GM21825 (cell line): ENCODE measurements around the gene BANF2.
"Not testable (repeated sequence)": the region's sequence is repeated elsewhere in the genome, so short reads cannot be mapped to it uniquely, and the experiment has no call there.

Experiments used
- ATAC-seq: cut with Tn5 transposase; IDR thresholded peaks from one replicate; pipeline ENCODE4 v1.9.1; 2021; ENCODE audit warnings: mild to moderate bottlenecking, moderate library complexity; ENCODE audit not compliant: unreplicated experiment

Gene BANF2

DNA sequence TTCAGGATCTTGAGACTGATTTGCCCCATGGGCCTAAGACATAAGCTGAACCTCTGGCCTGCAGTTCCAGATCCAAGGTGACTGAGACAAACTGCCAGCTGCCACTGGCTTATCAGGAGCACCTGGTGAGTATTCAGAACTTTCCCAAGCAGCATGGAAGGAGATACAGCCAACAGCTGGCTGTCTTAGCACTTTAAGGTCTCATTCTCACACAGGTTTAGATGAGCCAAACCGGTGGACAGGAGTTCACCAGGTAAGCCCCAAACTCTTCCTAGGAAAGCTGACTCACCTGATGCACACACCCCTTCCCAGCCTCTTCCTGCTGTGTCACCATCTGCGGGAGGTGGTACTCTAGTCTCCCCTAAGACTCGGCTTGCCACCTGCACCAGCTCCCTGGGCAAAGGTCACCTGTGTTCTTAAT, at the start of gene BANF2:
TSS of gene BANF2 (plus strand) at position 36 of the 421 bp plus-strand sequence. CDS start 25,060 bp downstream, outside the sequence.
- ATAC-seq = no peak

DNA sequence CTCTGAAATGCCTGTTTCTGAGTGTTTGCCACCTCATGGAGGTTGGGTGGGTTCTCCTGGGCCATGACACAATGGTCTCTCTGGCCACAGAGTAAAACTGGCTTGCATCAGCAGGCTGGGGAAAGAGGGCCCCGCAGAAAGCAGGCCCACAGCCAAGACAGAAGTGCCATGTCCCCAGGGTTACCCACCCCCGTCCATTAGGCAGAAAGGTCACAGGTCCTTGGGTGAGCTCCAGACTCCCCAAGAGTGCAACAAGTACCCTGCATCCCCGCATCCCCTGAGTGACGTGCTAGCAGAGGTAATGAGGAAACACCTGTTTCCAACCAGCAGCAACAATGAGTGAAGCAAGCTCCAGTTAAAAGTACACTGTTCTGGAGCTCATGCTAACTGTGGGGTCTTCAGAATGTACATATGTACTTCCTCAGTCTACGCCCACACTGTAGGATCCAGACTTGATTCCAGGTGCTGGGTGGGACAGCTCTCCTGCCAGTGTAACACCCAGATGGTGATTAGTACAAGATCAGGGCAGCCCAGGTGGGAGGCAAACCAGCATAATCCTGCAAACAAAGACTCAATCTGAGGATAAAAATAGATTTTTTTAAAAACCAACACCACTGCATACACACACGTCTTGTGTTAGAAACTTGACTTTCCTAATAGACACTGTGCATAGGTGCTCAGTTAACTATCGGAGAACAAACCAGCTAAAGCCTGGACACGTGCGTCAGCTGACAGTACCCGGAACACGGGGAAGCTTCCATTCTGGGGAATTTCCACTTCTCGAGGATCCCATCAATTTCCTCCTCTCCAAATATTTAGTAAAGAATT, 49.3 kb upstream of the BANF2 start:
- no peak for ATAC-seq

DNA sequence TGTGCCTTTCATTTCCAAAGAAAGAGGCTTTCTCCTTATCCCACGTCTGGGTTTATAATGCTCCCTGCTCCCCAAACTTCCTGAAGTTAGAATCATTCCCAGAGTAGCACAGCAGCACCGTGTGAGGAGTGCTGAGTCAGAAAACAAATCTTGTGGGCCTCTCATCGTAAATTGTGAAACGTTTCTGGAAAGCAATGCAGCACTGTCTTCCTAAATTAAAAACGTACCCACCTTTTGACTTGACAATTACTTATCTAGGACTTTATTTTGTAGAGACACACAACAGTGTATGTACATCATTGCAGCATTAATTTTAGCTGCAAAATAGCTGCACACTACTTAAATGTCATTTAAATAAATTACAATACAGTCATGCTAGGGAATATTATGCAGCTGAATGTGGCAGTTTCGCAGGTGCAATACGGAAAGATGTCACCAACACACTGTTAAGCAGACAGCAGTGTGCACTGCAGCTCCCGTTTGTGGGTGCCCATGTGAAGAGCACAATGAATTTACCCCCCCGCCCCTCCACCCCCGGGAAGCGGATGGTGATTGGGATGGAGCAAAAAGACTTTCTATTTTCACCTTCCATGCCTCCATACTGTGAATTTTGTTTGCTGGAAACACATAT, 48.5 kb upstream of the BANF2 start:
- ATAC-seq = no peak

DNA sequence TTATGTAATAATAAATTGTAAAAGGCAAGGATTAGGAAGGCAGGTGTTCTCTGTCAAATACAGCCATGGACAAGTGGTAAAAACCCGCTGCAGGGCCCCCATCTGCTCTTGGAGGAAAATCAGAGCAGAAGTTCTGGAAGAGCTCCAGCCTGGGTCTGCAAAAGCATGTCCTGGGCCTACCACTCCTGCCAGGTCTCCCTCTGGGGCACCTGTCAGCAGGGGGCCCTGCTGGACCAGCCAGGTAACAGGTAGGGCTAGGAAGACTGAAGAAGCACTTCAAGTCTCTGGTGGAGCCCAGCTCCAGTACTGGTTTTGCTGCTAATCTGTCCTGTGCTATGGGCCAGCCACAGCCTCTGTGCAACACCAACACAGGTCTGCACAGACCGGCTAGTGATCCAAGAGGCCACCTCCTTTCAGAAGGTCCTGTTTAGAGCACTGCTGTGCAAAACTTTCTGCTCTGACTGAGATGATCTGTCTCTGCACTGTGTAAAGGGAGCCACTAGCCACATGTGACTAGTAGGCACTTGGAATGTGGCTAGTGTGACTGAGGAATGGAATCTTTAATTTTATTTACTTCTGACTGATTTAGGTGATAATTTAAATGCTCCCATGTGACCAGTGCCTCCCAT, 47.9 kb upstream of the BANF2 start:
- no peak for ATAC-seq

DNA sequence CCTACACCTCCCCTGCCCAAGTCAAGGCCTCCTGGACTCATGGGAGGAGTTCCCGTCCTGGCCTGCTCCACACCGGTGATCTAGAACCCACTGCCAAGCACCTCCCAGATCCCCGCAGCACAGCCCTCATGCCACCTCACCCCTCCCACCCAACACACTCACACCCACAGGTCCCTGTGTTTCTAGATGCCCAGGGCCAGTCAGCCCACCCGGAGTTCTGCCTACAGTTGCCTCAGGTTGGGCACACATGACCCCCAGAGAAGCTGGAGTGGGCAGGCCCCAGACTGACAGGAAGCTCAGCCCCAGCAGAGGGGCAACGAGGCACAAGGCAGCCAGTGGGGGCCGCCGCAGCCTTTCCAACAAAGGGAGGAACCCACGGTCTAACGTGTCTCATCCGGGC, 47.4 kb upstream of the BANF2 start:
- no peak for ATAC-seq

DNA sequence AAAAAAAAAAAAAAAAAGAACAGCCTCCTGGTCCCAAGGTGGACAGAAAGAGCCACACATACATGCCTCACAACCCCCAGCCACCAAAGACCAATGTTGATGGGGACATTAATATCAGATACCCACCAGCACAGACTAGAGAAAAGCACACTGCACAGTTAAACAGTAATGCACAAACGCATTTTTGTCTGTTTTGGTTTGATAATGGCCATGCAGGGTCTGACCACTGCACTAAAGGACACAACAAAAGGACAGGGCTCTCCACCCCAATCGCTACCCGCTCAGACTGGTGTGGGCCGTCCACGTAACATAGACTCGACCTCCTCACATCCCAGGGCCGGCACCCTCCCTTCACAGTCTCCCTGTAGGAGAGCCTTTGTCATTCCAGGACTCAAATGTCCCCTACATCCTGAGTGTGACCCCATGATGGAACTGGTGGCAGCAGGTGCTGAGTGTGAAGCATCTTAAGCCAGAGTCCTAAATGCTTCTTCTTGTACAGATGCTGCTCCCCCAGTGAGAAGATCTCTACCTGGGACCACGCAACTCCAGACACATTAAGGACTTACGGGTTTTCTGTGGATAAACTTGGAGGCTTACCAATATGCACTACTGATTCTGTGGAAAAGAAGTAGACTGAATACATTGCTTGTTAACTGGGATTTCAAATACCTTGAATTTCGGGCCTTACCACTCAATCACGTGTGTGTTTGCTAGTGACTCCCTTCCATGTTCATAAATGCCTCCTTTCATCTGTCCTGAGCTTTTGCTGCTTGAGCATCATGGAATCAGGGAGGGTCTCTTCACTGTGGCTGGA, 45.7 kb upstream of the BANF2 start:
- no peak for ATAC-seq

DNA sequence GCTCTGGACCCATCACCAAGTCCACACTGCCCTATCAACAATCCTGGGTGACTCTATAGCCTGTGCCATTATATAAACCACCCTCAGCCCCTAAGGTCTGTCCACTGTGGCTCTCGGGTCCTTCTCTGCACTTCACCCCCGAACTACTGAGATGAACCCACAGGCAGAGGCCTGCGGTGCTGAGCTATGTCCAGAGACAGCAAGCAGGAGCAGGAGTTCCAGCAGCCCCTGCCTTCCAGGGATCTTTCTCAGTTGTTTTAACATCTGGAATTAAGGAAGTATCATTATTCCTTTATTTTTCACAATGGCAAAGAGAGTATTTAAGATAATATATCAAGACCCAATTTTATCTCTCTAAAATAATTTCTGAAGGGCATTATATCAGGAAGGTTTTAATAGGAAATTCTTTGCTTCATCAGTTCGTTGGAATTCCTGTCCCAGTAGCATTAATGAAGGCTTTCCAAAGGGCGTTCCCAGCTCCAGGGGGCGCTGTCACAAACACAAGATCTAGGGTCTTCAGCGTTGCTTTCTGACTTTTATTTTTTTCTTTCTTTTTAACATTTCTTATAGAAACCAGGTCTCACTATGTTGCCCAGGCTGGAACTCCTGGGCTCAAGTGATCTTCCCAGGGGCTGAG, 45.0 kb upstream of the BANF2 start:
- ATAC-seq = no peak

DNA sequence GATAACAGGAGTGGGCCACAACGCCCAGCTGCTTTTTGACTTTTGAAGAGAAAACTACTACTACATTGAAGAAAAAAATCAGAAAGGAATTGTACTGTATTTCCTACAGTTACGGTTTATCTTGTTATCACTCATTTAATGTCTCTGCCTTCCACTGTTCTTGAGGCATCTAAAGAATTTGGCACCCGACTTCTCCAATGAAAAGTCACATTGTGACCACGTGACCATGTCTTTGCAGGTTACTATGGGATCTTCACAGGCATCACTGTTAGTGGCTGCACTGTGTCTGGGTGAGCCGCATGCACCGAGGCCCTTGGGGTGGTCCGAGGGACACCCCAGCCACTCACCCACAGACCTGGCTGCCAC, 44.5 kb upstream of the BANF2 start:
- ATAC-seq = no peak

DNA sequence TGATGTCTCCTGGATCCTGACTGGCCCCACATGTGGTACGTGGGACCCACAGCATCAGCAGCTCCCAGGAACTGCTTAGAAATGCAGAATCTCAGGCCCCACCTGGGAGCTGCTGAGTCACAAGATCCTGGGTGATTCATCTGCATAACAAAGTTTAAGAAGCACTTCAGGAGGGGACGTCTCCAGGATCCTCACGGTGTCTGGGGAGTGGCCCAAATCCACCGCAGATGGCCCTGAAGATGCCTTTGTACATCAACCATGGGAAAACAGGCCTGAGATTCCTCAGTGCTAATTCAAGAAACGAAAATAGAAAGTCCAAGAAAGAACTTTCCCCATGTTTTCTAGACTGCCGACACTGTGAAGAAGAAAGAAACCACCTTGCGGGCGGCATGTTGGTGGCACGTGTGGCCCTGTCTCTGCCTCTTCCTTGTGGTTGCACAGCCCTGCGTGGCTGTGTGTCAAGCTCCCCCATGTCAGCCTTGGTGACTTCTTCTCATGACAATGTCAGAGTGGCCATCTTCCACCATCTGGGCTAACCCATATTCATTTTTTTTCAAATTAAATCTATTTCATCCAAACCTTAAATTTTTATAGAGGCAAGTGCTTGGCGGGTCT, 43.8 kb upstream of the BANF2 start:
- ATAC-seq = no peak

DNA sequence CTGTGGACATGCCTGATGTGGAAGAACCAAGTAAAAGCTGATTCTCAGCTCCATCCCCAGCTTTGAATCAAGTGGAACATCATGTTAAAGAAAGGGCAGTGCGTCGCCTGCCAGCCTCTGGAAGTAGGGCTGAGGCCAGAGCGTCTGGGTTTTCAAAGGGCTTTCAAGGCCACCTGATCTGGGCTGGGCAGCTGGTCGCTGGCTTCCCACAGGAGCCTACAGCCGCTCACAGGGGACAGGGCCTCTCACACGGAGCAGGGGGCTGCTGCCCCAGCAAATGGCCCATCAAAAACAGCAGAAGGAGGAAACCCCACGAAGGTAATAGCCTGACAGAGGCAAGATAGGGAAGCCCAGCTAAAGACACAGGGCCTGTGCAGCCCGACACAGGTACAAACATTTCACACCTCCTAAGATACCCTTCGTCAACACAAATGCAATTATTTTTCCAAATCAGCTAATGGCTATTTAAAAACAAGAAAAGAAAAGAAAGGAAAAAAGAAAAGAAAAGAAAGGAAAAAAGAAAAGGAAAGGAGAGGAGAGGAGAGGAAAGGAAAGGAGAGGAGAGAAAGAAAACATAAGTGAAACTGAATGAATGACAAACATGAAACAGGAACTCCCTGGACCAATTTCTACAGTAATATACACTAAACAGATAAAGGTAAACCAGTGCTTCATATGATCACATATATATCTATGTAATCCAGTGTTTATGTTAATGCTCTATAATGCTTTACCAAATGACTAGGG, 42.5 kb upstream of the BANF2 start:
- ATAC-seq = no peak

DNA sequence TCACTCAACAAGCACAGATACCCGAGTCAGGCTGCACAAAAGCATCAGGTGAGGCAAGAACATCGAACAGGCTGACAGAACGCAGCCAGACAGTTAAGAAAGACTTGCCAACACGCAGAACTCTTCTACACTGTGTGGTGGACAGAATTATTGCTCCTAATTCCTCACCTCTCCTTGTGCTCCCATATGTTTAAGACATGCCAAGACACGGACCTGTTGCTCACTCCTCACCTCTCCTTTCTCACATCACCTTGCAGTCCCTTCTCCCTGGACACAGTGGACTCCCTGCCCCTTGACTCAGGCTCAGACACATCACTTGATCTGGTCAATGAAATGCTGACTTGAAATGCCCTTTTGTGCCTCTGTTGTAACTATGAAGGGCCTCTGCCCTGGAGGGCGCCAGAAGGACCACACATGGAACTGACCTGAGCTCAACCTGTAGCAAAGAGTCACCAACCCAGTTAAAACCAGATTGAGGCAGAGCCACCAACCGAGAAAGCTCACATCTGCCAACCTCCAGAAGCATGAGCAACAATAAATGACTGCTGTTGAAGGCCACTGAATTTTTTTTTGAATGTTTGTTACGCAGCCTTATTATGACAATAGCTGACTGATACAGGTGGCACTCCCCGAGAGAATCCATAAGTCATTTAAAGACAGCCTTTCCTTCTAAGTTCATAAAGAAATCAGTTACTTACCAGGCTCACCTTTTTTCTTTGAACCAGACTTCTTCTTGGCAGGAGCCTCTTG, 41.7 kb upstream of the BANF2 start:
- ATAC-seq = no peak

DNA sequence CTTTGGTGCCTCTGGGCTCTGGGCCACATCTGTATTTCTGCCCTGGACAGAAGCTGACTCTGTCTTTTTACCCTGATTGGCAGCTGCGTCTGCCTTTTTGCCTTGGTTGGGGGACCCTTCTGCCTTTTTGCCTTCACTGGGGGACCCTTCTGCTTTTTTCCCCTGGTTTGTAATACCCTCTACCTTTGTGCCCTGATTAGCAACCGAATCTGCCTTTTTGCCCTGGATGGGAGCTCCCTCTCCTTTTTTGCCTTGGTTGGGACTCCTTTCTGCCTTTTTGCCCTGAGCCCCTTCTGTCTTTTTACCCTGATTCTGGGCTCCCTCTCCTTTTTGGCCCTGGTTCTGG, 41.1 kb upstream of the BANF2 start:
- no peak for ATAC-seq

DNA sequence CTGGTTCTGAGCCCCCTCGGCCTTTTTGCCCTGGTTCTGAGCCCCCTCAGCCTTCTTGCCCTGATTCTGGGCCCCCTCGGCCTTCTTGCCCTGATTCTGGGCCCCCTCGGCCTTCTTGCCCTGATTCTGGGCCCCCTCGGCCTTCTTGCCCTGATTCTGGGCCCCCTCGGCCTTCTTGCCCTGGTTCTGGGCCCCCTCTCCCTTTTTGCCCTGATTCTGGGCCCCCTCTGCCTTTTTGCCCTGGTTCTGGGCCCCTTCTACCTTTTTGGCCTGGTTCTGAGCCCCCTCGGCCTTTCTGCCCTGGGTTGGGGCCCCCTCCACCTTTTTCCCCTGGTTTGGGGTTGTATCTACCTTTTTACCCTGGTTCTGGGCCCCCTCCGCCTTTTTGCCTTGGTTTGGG, 40.4 kb upstream of the BANF2 start:
- ATAC-seq = not testable (repeated sequence)

DNA sequence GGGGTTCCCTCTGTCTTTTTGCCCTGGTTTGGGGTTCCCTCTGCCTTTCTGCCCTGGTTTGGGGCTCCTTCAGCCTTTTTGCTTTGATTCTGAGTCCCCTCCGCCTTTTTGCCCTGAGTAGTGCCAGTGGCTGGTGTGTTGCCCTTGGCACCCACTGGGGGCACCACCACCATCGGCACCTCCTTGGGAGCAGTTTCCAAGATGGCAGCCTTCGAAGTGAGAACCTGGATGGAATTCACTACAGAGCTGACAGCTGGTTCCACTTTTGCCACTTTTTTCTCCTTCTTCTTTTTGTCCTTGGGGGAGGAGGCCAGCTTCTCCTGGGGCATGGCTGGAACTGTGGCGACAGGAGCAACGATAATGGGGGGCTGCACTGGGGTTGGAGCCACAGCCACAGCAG, 40.0 kb upstream of the BANF2 start:
- no peak for ATAC-seq

DNA sequence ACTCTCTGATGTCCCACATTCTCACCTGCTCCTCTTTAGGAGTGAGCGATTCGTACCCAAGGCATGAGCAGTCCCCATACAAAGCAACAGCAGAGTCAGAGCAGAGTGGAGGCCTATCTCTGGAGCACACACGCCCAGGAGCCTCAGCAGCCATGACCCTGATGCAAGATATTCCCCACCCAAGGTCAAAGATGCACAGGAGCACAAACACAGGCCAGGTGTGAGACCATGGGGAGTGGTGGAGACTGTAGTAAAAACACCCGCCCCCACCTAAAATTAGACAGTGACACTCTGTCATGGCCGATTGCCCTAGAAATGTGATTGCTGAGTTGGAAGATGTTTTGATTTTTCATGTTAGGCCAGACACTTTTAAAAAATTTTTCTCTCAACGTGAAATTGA, 39.1 kb upstream of the BANF2 start:
- ATAC-seq = no peak

DNA sequence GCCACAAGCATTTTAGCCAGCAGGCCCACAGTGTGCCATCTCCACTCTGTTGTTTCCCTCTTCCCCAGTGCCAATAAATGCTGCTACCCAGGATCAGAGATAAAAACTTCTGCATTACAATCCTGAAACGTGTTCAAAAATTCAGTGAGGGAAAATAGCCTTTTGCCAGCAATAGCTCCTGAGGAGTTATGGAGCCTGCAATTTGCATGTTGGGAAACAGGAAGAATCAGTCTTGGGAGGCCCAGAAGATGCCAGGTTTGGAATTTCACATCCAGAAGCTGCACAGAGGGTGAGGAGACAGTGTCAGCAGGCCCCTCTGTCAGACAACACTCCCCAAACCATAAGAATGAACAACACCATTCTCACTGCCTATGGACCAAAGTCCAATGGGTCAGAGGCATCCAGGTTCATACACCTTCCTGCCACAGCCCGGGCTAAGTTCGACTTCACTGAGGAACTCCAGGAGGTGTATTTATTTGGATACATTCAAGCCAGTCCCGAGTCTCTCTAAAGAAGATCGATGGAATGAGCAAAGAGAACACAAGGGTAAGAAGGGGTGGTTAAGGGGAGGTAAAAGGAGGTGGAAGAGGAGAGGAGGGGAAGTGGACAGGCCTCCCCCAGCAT, 38.5 kb upstream of the BANF2 start:
- ATAC-seq = no peak

DNA sequence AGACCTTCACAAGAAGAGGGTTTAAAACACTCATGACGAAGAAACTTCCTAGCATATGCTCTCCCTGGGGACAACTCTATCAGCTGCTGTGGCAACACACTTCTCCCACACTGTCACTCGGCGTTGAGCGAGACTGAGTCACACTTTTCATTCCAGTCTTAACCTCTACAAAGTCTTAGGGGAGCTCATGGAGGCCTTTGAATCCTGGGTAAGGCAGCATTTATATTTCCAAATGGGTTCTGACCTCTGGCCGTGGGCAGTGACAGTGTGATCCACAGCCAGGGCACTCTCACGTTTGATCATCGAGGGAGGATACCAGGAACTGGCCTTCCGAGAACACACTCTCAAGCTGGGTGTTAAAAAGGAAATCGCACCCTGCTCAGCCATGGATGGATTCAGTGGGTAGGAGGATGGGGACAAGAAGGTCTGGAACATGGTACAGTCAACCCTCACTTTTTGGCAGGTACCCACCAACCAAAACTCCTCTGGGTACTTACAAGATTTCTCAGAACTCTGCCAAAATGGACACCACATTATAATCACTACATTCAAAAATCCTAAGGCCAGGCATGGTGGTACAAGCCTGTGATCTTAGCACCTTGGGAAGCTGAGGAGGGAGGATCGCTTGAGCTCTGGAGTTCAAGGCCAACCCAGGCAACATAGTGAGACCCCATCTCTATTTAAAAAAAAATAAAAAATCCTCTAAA, 37.3 kb upstream of the BANF2 start:
- no peak for ATAC-seq

DNA sequence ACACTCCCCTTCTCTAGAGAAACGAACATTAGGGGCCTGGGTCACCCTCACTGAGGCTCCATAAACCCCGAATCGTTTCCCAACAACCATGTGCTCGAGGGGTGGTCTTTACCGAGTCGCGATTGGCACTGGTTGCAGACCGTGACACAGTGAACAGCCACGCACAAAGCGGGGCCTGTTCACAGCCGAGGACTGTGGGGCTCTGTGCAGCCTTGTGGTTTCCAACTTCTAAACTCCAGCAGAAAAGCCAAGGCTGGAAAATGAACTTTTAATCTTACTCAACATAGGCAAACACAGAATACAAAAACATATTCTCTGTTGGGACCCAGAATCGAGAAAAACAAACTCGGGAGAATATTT, 36.7 kb upstream of the BANF2 start:
- no peak for ATAC-seq
